Hepatocyte (in vitro differentiated cells): Measurements from ENCODE around the gene STK33. TPM values are rescaled to one million over a fixed set of nuclear protein-coding genes. Genes with fewer than 3 reads are reported as not detected.

Experiments used
- DNase-seq: peaks from one replicate; pipeline ENCODE4 v3.0.0-alpha.2; 2016; ENCODE audit warnings: low spot score
- H2AFZ ChIP-seq: fragments of 200-600 bp; sonication (generic); 2 replicates; pipeline ENCODE4 v1.6.0; 2016; ENCODE audit warnings: antibody characterized with exemption, mild to moderate bottlenecking
- H3K27ac ChIP-seq: fragments of 200-600 bp; sonication (generic); 2 replicates; pipeline ENCODE4 v1.5.1; 2016; ENCODE audit warnings: mild to moderate bottlenecking
- H3K27me3 ChIP-seq: fragments of 200-600 bp; sonication (generic); 2 replicates; pipeline ENCODE4 v1.6.1; 2016
- H3K36me3 ChIP-seq: fragments of 200-600 bp; sonication (generic); replicated peaks from 2 replicates; pipeline ENCODE4 v1.5.1; 2016; ENCODE audit warnings: low read depth; ENCODE audit not compliant: insufficient read depth
- H3K4me1 ChIP-seq: fragments of 200-600 bp; sonication (generic); 2 replicates; pipeline ENCODE4 v1.5.1; 2016; ENCODE audit warnings: mild to moderate bottlenecking, moderate library complexity; ENCODE audit not compliant: insufficient read depth
- H3K4me2 ChIP-seq: fragments of 200-600 bp; sonication (generic); 2 replicates; pipeline ENCODE4 v1.6.0; 2016
- H3K4me3 ChIP-seq: fragments of 200-600 bp; sonication (generic); 2 replicates; pipeline ENCODE4 v1.5.1; 2016; ENCODE audit warnings: mild to moderate bottlenecking
- H3K79me2 ChIP-seq: fragments of 200-600 bp; sonication (generic); 2 replicates; pipeline ENCODE4 v1.6.0; 2017; ENCODE audit warnings: mild to moderate bottlenecking
- H3K9me2 ChIP-seq: fragments of 200-600 bp; sonication (generic); replicated peaks from 2 replicates; pipeline ENCODE4 v1.6.0; 2017; ENCODE audit warnings: mild to moderate bottlenecking; ENCODE audit not compliant: insufficient read depth
- H3K9me3 ChIP-seq: fragments of 200-600 bp; sonication (generic); 2 replicates; pipeline ENCODE4 v1.5.1; 2016; ENCODE audit warnings: low read depth, mild to moderate bottlenecking
- H4K20me1 ChIP-seq: fragments of 200-600 bp; sonication (generic); 2 replicates; pipeline ENCODE4 v1.6.0; 2016; ENCODE audit warnings: mild to moderate bottlenecking; ENCODE audit not compliant: insufficient read depth, poor library complexity, severe bottlenecking
- EZH2 ChIP-seq: fragments of 200-600 bp; sonication (generic); IDR thresholded peaks from 2 replicates; pipeline ENCODE4 v1.6.1; 2016; ENCODE audit warnings: antibody characterized with exemption, mild to moderate bottlenecking, borderline replicate concordance
- EZH2phosphoT487 ChIP-seq: fragments of 200-600 bp; sonication (generic); IDR thresholded peaks from one replicate; pipeline ENCODE4 v1.6.1; 2018; ENCODE audit warnings: antibody characterized with exemption, mild to moderate bottlenecking, low read depth, moderate library complexity; ENCODE audit not compliant: unreplicated experiment, severe bottlenecking
- WGBS: methylation state at CpG from one replicate; pipeline ENCODE4 v1.1.6; 2016; ENCODE audit warnings: low lambda C conversion rate; ENCODE audit errors: missing lambda C conversion rate; 5-methylcytosine and 5-hydroxymethylcytosine counted together
- polyA plus RNA-seq: library from polyadenylated mRNA; unstranded; fragments of >200 nt; fragmentation: Nextera tagmentation; extraction: Ambion mirVana; gene quantifications from 2 replicates; pipeline ENCODE4 v1.2.1, GENCODE V29; 2016
- total RNA-seq: library from RNA; depleted of rRNA; stranded (reverse); fragments of >200 nt; gene quantifications from 2 replicates; pipeline ENCODE4 v1.2.3, GENCODE V29; 2014
- TF ChIP-seq, protein P1 (sequence below): fragments of 200-600 bp; sonication (generic); IDR thresholded peaks from 2 replicates; pipeline ENCODE4 v1.5.1; 2016; ENCODE audit warnings: antibody characterized with exemption, mild to moderate bottlenecking; ENCODE audit not compliant: poor library complexity

The STK33 gene
- total and polyA plus RNA-seq, 2 experiments from 2014 or later: 3.0 to 12.8 TPM

DNA sequence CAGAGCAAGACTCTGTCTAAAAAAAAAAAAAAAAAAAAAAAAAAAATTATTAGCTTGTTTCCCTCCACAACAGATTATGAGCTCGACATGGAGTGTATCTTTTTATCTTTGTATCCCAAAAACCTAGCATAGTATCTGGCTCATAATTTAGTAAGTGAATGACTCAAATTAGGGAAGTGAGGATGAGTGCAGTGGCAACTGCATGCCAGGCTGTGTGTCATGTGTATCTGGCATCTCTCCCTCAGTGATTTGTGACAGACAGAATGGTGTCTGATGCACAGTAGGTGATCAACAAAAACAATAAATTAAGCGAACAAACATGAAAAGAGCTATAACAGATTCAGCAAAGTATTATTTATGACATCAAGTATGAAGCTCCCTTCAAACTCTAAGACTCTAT is 7.2 kb downstream of the STK33 start:
- H3K4me3 ChIP-seq: no peak overlapping the region
- no peak overlapping the region for H3K27ac ChIP-seq
- no peaks in the 10 kb centered on the region for H3K4me1 ChIP-seq
- no peak for DNase-seq
- 81% methylated on average over 2 of the region's 2 CpGs for WGBS
- no peaks in the 10 kb centered on the region for H3K36me3 ChIP-seq
- H3K9me3 ChIP-seq: no peaks in the 10 kb centered on the region
- no peak overlapping the region for H2AFZ ChIP-seq
- H3K9me2 ChIP-seq: no peaks in the 10 kb centered on the region
- H3K27me3 ChIP-seq: no peaks in the 10 kb centered on the region
- TF ChIP-seq EZH2 (no peak), EZH2phosphoT487 (no peak)
- TF ChIP-seq, protein P1, sequence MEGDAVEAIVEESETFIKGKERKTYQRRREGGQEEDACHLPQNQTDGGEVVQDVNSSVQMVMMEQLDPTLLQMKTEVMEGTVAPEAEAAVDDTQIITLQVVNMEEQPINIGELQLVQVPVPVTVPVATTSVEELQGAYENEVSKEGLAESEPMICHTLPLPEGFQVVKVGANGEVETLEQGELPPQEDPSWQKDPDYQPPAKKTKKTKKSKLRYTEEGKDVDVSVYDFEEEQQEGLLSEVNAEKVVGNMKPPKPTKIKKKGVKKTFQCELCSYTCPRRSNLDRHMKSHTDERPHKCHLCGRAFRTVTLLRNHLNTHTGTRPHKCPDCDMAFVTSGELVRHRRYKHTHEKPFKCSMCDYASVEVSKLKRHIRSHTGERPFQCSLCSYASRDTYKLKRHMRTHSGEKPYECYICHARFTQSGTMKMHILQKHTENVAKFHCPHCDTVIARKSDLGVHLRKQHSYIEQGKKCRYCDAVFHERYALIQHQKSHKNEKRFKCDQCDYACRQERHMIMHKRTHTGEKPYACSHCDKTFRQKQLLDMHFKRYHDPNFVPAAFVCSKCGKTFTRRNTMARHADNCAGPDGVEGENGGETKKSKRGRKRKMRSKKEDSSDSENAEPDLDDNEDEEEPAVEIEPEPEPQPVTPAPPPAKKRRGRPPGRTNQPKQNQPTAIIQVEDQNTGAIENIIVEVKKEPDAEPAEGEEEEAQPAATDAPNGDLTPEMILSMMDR: no peak
- H3K79me2 ChIP-seq: no peaks in the 10 kb centered on the region
- no peaks in the 10 kb centered on the region for H4K20me1 ChIP-seq
- H3K4me2 ChIP-seq: no peak overlapping the region

DNA sequence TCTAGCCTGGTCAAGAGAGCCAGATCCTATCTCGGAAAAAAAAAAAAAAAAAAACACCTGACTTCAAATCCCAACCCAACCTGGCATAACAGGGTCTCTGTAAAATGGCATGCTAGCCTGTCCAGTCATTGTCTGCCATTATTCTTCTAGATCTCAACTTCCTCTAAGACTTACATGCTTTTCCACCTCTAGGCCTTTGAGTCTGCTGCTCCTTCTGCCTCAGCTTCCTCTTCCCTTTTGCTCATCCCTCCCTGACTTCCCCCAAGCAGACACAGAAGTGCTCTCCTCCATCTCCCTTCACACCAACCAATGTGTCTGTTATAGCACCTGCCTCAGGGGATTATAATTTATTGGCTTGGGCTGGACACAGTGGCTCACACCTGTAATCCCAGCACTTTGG is 7.8 kb downstream of the STK33 start:
- no peak overlapping the region for H3K27ac ChIP-seq
- no peak overlapping the region for H3K4me3 ChIP-seq
- H2AFZ ChIP-seq: no peak overlapping the region
- H3K36me3 ChIP-seq: no peaks in the 10 kb centered on the region
- TF ChIP-seq EZH2: no peak
- TF ChIP-seq, protein P1: no peak
- TF ChIP-seq EZH2phosphoT487: no peak
- 75% methylated on average over 1 of the region's 1 CpG for WGBS
- H3K9me3 ChIP-seq: no peaks in the 10 kb centered on the region
- no peaks in the 10 kb centered on the region for H3K9me2 ChIP-seq
- no peaks in the 10 kb centered on the region for H4K20me1 ChIP-seq
- H3K4me1 ChIP-seq: no peaks in the 10 kb centered on the region
- H3K27me3 ChIP-seq: no peaks in the 10 kb centered on the region
- H3K4me2 ChIP-seq: no peak overlapping the region
- no peaks in the 10 kb centered on the region for H3K79me2 ChIP-seq
- no peak for DNase-seq

DNA sequence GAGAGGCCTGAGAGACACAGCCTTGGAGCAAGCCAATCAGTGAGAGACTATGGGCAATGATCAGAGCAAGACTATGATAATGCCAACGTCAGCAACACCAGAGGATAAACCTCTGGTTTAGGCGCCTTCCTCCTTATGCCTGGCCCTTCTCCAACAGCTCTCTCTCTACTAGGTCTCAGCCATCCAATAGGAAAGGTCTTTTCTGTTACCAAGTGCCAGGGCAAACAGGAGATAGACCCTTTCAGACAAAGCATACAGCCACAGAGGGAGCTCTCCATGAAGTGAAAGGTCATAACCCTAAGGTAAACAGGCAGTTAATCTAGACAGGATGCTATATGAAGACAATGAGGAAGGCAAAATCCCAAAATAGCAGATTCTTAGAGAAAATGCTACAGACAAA is 9.5 kb downstream of the STK33 start:
- H3K36me3 ChIP-seq: no peaks in the 10 kb centered on the region
- TF ChIP-seq EZH2phosphoT487: no peak
- no peak for TF ChIP-seq EZH2
- TF ChIP-seq, protein P1: no peak
- H4K20me1 ChIP-seq: no peaks in the 10 kb centered on the region
- no peaks in the 10 kb centered on the region for H3K27me3 ChIP-seq
- H3K4me3 ChIP-seq: no peak overlapping the region
- 69% methylated on average over 2 of the region's 2 CpGs for WGBS
- no peaks in the 10 kb centered on the region for H3K4me1 ChIP-seq
- no peak overlapping the region for H2AFZ ChIP-seq
- H3K9me3 ChIP-seq: no peaks in the 10 kb centered on the region
- no peaks in the 10 kb centered on the region for H3K9me2 ChIP-seq
- no peak for DNase-seq
- H3K27ac ChIP-seq: no peak overlapping the region
- H3K4me2 ChIP-seq: no peak overlapping the region
- H3K79me2 ChIP-seq: no peaks in the 10 kb centered on the region

DNA sequence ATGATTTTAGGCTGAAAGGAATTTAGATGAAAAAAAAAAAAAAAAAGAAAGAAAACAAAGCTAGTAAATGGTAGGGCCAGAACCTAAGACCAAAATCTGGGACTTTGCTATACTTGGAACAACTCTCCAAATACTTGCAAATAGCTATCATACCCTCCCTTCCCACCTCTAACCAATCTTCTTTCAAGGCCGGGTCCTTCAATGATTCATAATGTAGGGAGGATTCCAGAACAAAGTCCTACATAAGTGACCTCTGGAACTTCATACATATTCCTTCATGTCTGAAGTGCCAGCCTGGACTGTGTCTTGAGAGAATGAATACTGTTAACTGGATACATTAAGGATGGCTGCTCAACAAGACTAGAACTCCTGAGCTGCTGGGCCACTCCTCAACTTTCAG is 9.9 kb downstream of the STK33 start:
- Histone ChIP-seq H3K27me3 (no peaks in the 10 kb centered on the region), H3K36me3 (no peaks in the 10 kb centered on the region), H3K27ac (no peak overlapping the region), H3K9me2 (no peaks in the 10 kb centered on the region), H3K4me2 (no peak overlapping the region), H3K4me3 (no peak overlapping the region), H3K9me3 (no peaks in the 10 kb centered on the region), H2AFZ (no peak overlapping the region), H3K79me2 (no peaks in the 10 kb centered on the region), H4K20me1 (no peaks in the 10 kb centered on the region), H3K4me1 (no peaks in the 10 kb centered on the region)
- peak; percentile 8 for DNase-seq
- TF ChIP-seq EZH2 (no peak), EZH2phosphoT487 (no peak)
- TF ChIP-seq, protein P1: no peak
- WGBS: 71% methylated on average over 1 of the region's 1 CpG
